Measurements from ENCODE around the gene HACD3.

Gene HACD3

GRCh38 chr15:65623103-65623502 is 92.8 kb downstream of the HACD3 start:
- no peak overlapping the region for H2AFZ ChIP-seq (ENCODE audit: low read length)
- no peaks in the 10 kb centered on the region for H3K27me3 ChIP-seq (replicated peaks; ENCODE audit: insufficient read depth, low read length)
- H3F3A ChIP-seq (ENCODE audit: insufficient read depth, low read length): no peaks in the 10 kb centered on the region
- no peaks in the 10 kb centered on the region for H3K9me2 ChIP-seq (replicated peaks; ENCODE audit: insufficient read depth, low read length)
- no peak overlapping the region for H3K9ac ChIP-seq (ENCODE audit: low read length)
- H3K4me2 ChIP-seq (ENCODE audit: low read depth, low read length): no peak overlapping the region
- no peak overlapping the region for H3K4me3 ChIP-seq (ENCODE audit: low read length)
- no peak overlapping the region for H3K27ac ChIP-seq (ENCODE audit: low read length)
- no peak for DNase-seq
- H3K36me3 ChIP-seq (replicated peaks; ENCODE audit: insufficient read depth, low read length): no peaks in the 10 kb centered on the region
- no peaks in the 10 kb centered on the region for H3K9me3 ChIP-seq (replicated peaks; ENCODE audit: insufficient read depth, low read length)
- TF ChIP-seq CTCF (IDR thresholded peaks at IDR 0.05; ENCODE audit: low read length) (no peak), EZH2phosphoT487 (IDR thresholded peaks at IDR 0.05; ENCODE audit: low read length) (no peak), EZH2 (optimal IDR thresholded peaks at IDR 0.05; ENCODE audit: low read depth, low read length) (no peak)
- H4K20me1 ChIP-seq (ENCODE audit: insufficient read depth, low read length): no peaks in the 10 kb centered on the region
- no peaks in the 10 kb centered on the region for H3K79me2 ChIP-seq (ENCODE audit: low read length)
- no peaks in the 10 kb centered on the region for H3K4me1 ChIP-seq (ENCODE audit: low read length)

- no peak for DNase-seq
- no peak overlapping the region for H3K4me2 ChIP-seq (ENCODE audit: low read depth, low read length)
- TF ChIP-seq CTCF (IDR thresholded peaks at IDR 0.05; ENCODE audit: low read length) (no peak), EZH2phosphoT487 (IDR thresholded peaks at IDR 0.05; ENCODE audit: low read length) (no peak), EZH2 (optimal IDR thresholded peaks at IDR 0.05; ENCODE audit: low read depth, low read length) (no peak)
- H3K79me2 ChIP-seq (ENCODE audit: low read length): no peaks in the 10 kb centered on the region
- H2AFZ ChIP-seq (ENCODE audit: low read length): no peak overlapping the region
- H3K9me2 ChIP-seq (replicated peaks; ENCODE audit: insufficient read depth, low read length): no peaks in the 10 kb centered on the region
- H3K27me3 ChIP-seq (replicated peaks; ENCODE audit: insufficient read depth, low read length): no peaks in the 10 kb centered on the region
- H3F3A ChIP-seq (ENCODE audit: insufficient read depth, low read length): peaks cover 4% of the 10 kb centered on the region; the same call in 1 of the 2 replicates
- H3K36me3 ChIP-seq (replicated peaks; ENCODE audit: insufficient read depth, low read length): no peaks in the 10 kb centered on the region
- H3K4me3 ChIP-seq (ENCODE audit: low read length): no peak overlapping the region
- H3K9ac ChIP-seq (ENCODE audit: low read length): no peak overlapping the region
- H4K20me1 ChIP-seq (ENCODE audit: insufficient read depth, low read length): no peaks in the 10 kb centered on the region
- H3K4me1 ChIP-seq (ENCODE audit: low read length): peaks cover 9% of the 10 kb centered on the region
- H3K9me3 ChIP-seq (replicated peaks; ENCODE audit: insufficient read depth, low read length): no peaks in the 10 kb centered on the region
- no peak overlapping the region for H3K27ac ChIP-seq (ENCODE audit: low read length)
Measured at GRCh38 chr15:65626856-65627255, 96.6 kb downstream of the HACD3 start.
